NOMO-1 (cell line): Measurements from ENCODE around the gene PCDHGA7.
A peak's percentile ranks its signal among the peaks of the same experiment; 100 is the strongest.
"Not testable (repeated sequence)": the region's sequence is repeated elsewhere in the genome, so short reads cannot be mapped to it uniquely, and the experiment has no call there.

Experiments used
- DNase-seq, 2 experiments: peaks; one replicate each; lab custom pipeline; 2025; ENCODE audit not compliant: unreplicated experiment in 2 of 2; lab: John Stamatoyannopoulos, UW

PCDHGA7 gene

DNA sequence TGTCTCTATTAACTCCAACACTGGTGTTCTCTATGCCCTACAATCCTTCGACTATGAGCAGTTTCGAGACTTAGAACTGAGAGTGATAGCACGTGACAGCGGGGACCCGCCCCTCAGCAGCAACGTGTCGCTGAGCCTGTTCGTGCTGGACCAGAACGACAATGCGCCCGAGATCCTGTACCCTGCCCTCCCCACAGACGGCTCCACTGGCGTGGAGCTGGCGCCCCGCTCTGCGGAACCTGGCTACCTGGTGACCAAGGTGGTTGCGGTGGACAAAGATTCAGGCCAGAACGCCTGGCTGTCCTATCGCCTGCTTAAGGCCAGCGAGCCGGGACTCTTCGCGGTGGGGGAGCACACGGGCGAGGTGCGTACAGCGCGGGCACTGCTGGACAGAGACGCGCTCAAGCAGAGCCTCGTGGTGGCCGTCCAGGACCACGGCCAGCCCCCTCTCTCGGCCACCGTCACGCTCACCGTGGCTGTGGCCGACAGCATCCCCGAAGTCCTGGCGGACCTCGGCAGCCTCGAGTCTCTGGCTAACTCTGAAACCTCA, 40.3 kb downstream of the PCDHGA7 start:
- no peak for DNase-seq

DNA sequence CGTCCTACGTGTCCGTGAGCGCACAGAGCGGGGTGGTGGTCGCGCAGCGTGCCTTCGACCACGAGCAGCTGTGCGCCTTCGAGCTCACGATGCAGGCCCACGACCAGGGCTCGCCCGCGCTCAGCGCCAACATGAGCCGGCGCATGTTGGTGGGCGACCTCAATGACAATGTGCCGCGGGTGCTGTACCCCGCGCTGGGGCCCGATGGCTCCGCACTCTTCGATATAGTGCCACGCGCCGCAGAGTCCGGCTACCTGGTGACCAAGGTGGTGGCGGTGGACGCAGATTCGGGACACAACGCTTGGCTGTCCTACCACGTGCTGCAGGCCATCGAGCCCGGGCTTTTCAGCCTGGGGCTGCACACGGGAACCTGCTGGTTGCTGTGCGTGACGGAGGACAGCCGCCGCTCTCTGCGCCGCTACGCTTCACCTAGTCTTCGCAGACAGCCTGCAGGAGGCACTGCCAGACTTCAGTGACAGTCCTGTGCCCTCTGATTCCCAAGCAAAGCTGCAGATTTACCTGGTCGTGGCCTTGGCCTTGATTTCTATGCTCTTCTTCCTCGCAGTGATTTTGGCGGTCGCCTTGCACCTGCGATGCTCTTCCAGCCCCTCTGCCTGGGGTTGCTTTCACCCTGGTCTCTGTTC, 45.4 kb downstream of the PCDHGA7 start:
- no peak for DNase-seq

DNA sequence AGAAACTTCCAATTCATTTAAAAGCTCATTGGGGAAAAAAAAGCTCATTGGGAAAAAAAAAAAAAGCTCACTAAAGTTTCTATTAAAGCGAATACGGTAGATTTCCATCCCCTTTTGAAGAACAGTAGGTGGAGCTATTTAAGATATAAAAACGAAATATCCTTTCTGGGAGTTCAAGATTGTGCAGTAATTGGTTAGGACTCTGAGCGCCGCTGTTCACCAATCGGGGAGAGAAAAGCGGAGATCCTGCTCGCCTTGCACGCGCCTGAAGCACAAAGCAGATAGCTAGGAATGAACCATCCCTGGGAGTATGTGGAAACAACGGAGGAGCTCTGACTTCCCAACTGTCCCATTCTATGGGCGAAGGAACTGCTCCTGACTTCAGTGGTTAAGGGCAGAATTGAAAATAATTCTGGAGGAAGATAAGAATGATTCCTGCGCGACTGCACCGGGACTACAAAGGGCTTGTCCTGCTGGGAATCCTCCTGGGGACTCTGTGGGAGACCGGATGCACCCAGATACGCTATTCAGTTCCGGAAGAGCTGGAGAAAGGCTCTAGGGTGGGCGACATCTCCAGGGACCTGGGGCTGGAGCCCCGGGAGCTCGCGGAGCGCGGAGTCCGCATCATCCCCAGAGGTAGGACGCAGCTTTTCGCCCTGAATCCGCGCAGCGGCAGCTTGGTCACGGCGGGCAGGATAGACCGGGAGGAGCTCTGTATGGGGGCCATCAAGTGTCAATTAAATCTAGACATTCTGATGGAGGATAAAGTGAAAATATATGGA, 48.0 kb downstream of the PCDHGA7 start, which contains the start of gene PCDHGA12:
Gene PCDHGA12, plus strand, starts transcription at position 176 of the 782 bp plus-strand sequence. Its CDS starts 253 bp downstream, at position 429.
- peak in 1 of 2 experiments; percentile 11 for DNase-seq

DNA sequence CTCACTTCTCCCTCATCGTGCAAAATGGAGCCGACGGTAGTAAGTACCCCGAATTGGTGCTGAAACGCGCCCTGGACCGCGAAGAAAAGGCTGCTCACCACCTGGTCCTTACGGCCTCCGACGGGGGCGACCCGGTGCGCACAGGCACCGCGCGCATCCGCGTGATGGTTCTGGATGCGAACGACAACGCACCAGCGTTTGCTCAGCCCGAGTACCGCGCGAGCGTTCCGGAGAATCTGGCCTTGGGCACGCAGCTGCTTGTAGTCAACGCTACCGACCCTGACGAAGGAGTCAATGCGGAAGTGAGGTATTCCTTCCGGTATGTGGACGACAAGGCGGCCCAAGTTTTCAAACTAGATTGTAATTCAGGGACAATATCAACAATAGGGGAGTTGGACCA, 48.7 kb downstream of the PCDHGA7 start:
- no peak for DNase-seq

DNA sequence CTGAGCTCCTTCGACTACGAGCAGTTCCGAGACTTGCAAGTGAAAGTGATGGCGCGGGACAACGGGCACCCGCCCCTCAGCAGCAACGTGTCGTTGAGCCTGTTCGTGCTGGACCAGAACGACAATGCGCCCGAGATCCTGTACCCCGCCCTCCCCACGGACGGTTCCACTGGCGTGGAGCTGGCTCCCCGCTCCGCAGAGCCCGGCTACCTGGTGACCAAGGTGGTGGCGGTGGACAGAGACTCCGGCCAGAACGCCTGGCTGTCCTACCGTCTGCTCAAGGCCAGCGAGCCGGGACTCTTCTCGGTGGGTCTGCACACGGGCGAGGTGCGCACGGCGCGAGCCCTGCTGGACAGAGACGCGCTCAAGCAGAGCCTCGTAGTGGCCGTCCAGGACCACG, 49.8 kb downstream of the PCDHGA7 start:
- DNase-seq = not testable (repeated sequence)

DNA sequence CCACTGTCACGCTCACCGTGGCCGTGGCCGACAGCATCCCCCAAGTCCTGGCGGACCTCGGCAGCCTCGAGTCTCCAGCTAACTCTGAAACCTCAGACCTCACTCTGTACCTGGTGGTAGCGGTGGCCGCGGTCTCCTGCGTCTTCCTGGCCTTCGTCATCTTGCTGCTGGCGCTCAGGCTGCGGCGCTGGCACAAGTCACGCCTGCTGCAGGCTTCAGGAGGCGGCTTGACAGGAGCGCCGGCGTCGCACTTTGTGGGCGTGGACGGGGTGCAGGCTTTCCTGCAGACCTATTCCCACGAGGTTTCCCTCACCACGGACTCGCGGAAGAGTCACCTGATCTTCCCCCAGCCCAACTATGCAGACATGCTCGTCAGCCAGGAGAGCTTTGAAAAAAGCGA, 50.2 kb downstream of the PCDHGA7 start:
- DNase-seq = not testable (repeated sequence)

DNA sequence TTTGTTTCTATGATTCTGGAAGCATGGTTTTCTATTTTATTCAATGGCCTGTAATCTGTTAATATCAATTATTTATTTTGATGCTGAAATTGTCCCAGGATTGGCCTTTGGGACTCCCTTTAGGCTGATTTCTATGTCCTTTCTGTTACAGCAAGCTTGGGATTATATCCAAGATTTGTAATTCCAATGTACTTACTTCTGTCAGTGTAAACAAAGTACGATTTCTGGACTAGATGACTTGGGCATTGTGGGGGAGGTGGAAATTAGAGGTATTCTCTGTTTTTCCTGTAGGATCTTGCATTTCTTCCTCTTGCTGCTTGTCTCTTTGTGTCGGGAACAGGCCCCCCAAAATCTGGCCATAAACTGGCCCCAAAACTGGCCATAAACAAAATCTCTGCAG, 51.5 kb downstream of the PCDHGA7 start:
- no peak for DNase-seq
